Coronary artery (tissue), 2 donors: Measurements from ENCODE around the gene THAP4.

Experiments used
- DNase-seq: peaks from one replicate; pipeline ENCODE4 v3.0.0-alpha.2; 2017; ENCODE audit warnings: low spot score
- H3K27ac ChIP-seq, 2 donors: fragments of 200-600 bp; sonication (generic); one replicate each; pipeline ENCODE4 v1.5.1; 2016 to 2019
- H3K4me3 ChIP-seq: fragments of 200-600 bp; sonication (generic); 2 replicates; pipeline ENCODE4 v1.5.1; 2016; ENCODE audit warnings: mild to moderate bottlenecking, moderate library complexity
- CTCF ChIP-seq: fragments of 200-600 bp; sonication (generic); IDR thresholded peaks from one replicate; pipeline ENCODE4 v1.5.1; 2019; ENCODE audit warnings: antibody characterized with exemption

The THAP4 gene

GRCh38 chr2:241542278-241542605 lies 94.7 kb downstream of the THAP4 start:
- TF ChIP-seq CTCF = no peak
- no peak overlapping the region for H3K4me3 ChIP-seq
- H3K27ac ChIP-seq = no peak overlapping the region
- DNase-seq = no peak

- no peak overlapping the region for H3K27ac ChIP-seq
- TF ChIP-seq CTCF = no peak
- peak overlapping the region; percentile 63 for H3K4me3 ChIP-seq
- no peak for DNase-seq
These were observed 95.2 kb downstream of the THAP4 start for GRCh38 chr2:241541564-241542277.

GRCh38 chr2:241540771-241541561 lies 96.0 kb downstream of the THAP4 start:
- peak overlapping the region in 1 of 2 donors; percentile 70 for H3K27ac ChIP-seq
- peak overlapping the region; percentile 63 for H3K4me3 ChIP-seq
- no peak for DNase-seq
- TF ChIP-seq CTCF = no peak

GRCh38 chr2:241540401-241540770 lies 96.6 kb downstream of the THAP4 start:
- DNase-seq = no peak
- peak overlapping the region in 1 of 2 donors; percentile 51 for H3K27ac ChIP-seq
- no peak for TF ChIP-seq CTCF
- peak overlapping the region; percentile 63 for H3K4me3 ChIP-seq

- no peak for TF ChIP-seq CTCF
- DNase-seq = no peak
- Histone ChIP-seq H3K27ac (peak overlapping the region in 1 of 2 donors; percentile 51), H3K4me3 (no peak overlapping the region)
These were observed 97.2 kb downstream of the THAP4 start for GRCh38 chr2:241539616-241540374.

GRCh38 chr2:241538838-241539615 lies 97.9 kb downstream of the THAP4 start:
- no peak for TF ChIP-seq CTCF
- no peak for DNase-seq
- H3K4me3 ChIP-seq = no peak overlapping the region
- H3K27ac ChIP-seq = no peak overlapping the region
